Ishikawa (cell line): ENCODE data around the gene ATP1A4.

Source experiments
- CEBPB ChIP-seq: IDR thresholded peaks from 2 replicates; pipeline ENCODE4 v1.6.1; 2012
- CREB1 ChIP-seq: IDR thresholded peaks from 2 replicates; pipeline ENCODE4 v1.6.1; 2012; ENCODE audit warnings: low read depth
- EGR1 ChIP-seq: IDR thresholded peaks from 2 replicates; pipeline ENCODE4 v1.6.1; 2012
- EP300 ChIP-seq: IDR thresholded peaks from 2 replicates; pipeline ENCODE4 v1.6.1; 2012; ENCODE audit warnings: borderline replicate concordance
- FOXM1 ChIP-seq: IDR thresholded peaks from 2 replicates; pipeline ENCODE4 v1.6.1; 2012; ENCODE audit warnings: low read depth, borderline replicate concordance
- NFIC ChIP-seq: IDR thresholded peaks from 2 replicates; pipeline ENCODE4 v1.6.1; 2012
- RAD21 ChIP-seq: IDR thresholded peaks from 2 replicates; pipeline ENCODE4 v1.6.1; 2012; ENCODE audit warnings: low read depth
- TAF1 ChIP-seq: IDR thresholded peaks from 2 replicates; pipeline ENCODE4 v1.6.1; 2012; ENCODE audit warnings: low read depth, mild to moderate bottlenecking
- TCF12 ChIP-seq: IDR thresholded peaks from 2 replicates; pipeline ENCODE4 v1.6.1; 2012; ENCODE audit warnings: low read depth
- TEAD4 ChIP-seq: IDR thresholded peaks from 2 replicates; pipeline ENCODE4 v1.6.1; 2012
- USF1 ChIP-seq: IDR thresholded peaks from 2 replicates; pipeline ENCODE4 v1.6.1; 2012
- YY1 ChIP-seq: IDR thresholded peaks from 2 replicates; pipeline ENCODE4 v1.6.1; 2012; ENCODE audit warnings: low read depth
- ZBTB7A ChIP-seq: IDR thresholded peaks from 2 replicates; pipeline ENCODE4 v1.6.1; 2012; ENCODE audit warnings: low read depth
- TF ChIP-seq, protein P1 (sequence below): IDR thresholded peaks from 2 replicates; pipeline ENCODE4 v1.6.1; 2012; ENCODE audit warnings: low read depth, mild to moderate bottlenecking
- TF ChIP-seq, protein P2 (sequence below): IDR thresholded peaks from 2 replicates; pipeline ENCODE4 v1.6.1; 2012

The ATP1A4 gene

DNA sequence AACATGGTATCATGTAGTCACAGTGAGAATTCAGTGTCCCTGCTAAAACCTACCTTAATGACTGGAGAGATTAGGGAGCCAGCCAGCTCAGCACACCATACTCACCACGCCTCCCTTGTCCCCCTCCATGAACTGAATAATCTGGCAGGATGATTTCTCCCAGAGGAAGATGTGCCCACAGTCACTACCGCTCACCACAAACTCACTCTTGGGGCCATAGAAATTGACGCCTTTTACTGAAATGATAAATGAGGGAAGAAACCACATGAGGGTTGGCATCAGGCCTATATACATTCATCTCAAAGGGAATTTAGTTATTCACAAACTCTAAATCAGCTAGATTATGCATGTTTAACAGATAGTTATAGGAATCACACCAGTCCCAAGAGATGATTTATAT, 71.1 kb downstream of the ATP1A4 start:
- no peak for TF ChIP-seq EP300

GRCh38 chr1:160224606-160225005, 73.2 kb downstream of the ATP1A4 start:
- TF ChIP-seq USF1: no peak
- TF ChIP-seq TEAD4: no peak
- no peak for TF ChIP-seq EGR1
- no peak for TF ChIP-seq ZBTB7A
- no peak for TF ChIP-seq FOXM1
- no peak for TF ChIP-seq TAF1
- TF ChIP-seq, protein P1, sequence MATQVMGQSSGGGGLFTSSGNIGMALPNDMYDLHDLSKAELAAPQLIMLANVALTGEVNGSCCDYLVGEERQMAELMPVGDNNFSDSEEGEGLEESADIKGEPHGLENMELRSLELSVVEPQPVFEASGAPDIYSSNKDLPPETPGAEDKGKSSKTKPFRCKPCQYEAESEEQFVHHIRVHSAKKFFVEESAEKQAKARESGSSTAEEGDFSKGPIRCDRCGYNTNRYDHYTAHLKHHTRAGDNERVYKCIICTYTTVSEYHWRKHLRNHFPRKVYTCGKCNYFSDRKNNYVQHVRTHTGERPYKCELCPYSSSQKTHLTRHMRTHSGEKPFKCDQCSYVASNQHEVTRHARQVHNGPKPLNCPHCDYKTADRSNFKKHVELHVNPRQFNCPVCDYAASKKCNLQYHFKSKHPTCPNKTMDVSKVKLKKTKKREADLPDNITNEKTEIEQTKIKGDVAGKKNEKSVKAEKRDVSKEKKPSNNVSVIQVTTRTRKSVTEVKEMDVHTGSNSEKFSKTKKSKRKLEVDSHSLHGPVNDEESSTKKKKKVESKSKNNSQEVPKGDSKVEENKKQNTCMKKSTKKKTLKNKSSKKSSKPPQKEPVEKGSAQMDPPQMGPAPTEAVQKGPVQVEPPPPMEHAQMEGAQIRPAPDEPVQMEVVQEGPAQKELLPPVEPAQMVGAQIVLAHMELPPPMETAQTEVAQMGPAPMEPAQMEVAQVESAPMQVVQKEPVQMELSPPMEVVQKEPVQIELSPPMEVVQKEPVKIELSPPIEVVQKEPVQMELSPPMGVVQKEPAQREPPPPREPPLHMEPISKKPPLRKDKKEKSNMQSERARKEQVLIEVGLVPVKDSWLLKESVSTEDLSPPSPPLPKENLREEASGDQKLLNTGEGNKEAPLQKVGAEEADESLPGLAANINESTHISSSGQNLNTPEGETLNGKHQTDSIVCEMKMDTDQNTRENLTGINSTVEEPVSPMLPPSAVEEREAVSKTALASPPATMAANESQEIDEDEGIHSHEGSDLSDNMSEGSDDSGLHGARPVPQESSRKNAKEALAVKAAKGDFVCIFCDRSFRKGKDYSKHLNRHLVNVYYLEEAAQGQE: no peak

- TF ChIP-seq TEAD4: no peak
- no peak for TF ChIP-seq CEBPB
- no peak for TF ChIP-seq FOXM1
Measured at GRCh38 chr1:160225345-160225744, 73.9 kb downstream of the ATP1A4 start.

DNA sequence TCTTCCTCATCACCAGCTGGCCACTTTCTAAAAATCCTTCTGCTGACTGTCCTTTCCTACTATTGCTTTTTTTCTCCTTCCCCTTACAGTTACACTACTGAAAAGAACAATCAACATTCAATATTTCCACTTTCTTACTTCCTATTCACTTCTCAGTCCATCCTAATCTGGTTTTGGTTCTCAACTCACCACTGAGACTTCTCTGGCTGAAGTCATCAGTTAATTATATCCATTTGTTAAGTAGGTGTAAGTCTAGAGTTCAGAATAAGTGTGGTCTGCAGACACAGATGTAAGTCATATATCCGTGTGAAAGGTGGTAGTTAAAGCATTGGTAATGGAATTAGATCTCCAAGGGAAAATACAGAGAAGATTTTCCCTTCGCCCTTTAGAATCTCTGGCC, 75.2 kb downstream of the ATP1A4 start:
- TF ChIP-seq USF1 (no peak), ZBTB7A (no peak), YY1 (no peak), CEBPB (no peak), RAD21 (no peak), NFIC (no peak), TAF1 (no peak), CREB1 (no peak), TEAD4 (no peak), TCF12 (no peak), EGR1 (no peak), FOXM1 (no peak)
- TF ChIP-seq, protein P2, sequence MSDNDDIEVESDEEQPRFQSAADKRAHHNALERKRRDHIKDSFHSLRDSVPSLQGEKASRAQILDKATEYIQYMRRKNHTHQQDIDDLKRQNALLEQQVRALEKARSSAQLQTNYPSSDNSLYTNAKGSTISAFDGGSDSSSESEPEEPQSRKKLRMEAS: no peak
- TF ChIP-seq, protein P1: no peak

DNA sequence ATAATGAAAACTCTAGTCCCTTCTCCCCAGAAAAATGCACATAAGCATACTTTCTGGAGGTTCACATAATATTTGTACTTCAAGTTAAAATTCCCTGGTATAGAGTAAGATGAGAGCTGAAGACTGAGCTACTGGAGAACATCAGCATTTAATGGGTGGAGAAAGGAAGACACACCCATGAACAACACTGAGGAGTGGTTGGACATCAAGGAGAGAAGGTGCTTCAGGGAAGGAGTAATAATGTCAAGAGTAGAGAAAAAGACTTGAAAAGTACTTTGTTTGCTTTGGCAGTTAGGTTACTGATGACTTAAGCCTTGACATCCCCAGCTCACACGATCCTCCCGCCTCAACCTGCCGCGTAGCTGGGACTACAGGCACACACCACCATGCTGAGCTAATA, 75.6 kb downstream of the ATP1A4 start:
- TF ChIP-seq USF1 (no peak), NFIC (no peak), ZBTB7A (no peak), TEAD4 (no peak), TCF12 (no peak), EGR1 (no peak), EP300 (no peak), RAD21 (no peak), FOXM1 (no peak), CREB1 (no peak), TAF1 (no peak), CEBPB (no peak), YY1 (no peak)
- TF ChIP-seq, protein P2: no peak
- TF ChIP-seq, protein P1: no peak
